SK-N-SH (cell line): ENCODE results near the gene CENPP. TPM values are rescaled to one million over a fixed set of nuclear protein-coding genes. Genes with fewer than 3 reads are reported as not detected.

Experiments
- CTCF ChIA-PET: fragments of 300-600, 350-600 bp; formaldehyde crosslinking; extraction: SDS; loops from one replicate; lab custom pipeline; 2021; lab: Yijun Ruan, JAX
- POLR2A ChIA-PET: fragments of 350-600 bp; sonication (Branson Sonifier 250); formaldehyde crosslinking; extraction: SDS; loops from one replicate; lab custom pipeline; 2020; ENCODE audit warnings: antibody characterized with exemption, inconsistent platforms; lab: Yijun Ruan, JAX
- DNase-seq: peaks from one replicate; pipeline ENCODE4 v3.0.0; 2012
- H2AFZ ChIP-seq: fragments of 200-600 bp; sonication (generic); 2 replicates; pipeline ENCODE4 v1.8.1; 2016; ENCODE audit warnings: antibody characterized with exemption, mild to moderate bottlenecking, low read depth
- H3F3A ChIP-seq: fragments of 200-600 bp; sonication (generic); replicated peaks from 2 replicates; pipeline ENCODE3; 2016; ENCODE audit warnings: antibody characterized with exemption, mild to moderate bottlenecking; ENCODE audit not compliant: insufficient read depth
- H3K27ac ChIP-seq, 2 experiments: fragments of 200-500 bp in 1 of 2; fragments of 200-600 bp in 1 of 2; sonication (Bioruptor generic) in 1 of 2; sonication (generic), shearing (Covaris generic) in 1 of 2; 2 replicates each; pipeline versions ENCODE4 v1.5.1 to v1.6.1; 2014 to 2016; ENCODE audit warnings: low read depth in 2 of 2, inconsistent platforms in 1 of 2, low read length in 1 of 2, mild to moderate bottlenecking in 1 of 2, mixed read lengths in 1 of 2
- H3K27me3 ChIP-seq: fragments of 200-600 bp; sonication (generic), shearing (Covaris generic); 2 replicates; pipeline ENCODE4 v1.6.1; 2016; ENCODE audit warnings: mixed run types; ENCODE audit not compliant: insufficient read depth
- H3K36me3 ChIP-seq, 2 experiments: fragments of 200-500 bp in 1 of 2; fragments of 200-600 bp in 1 of 2; sonication (Bioruptor generic) in 1 of 2; sonication (generic) in 1 of 2; replicated peaks in 1 of 2; 2 replicates each; pipeline versions ENCODE3 to v1.5.1; 2014 to 2016; ENCODE audit warnings: low read length in 1 of 2, mild to moderate bottlenecking in 1 of 2; ENCODE audit not compliant: insufficient read depth in 2 of 2, control insufficient read depth in 1 of 2
- H3K4me1 ChIP-seq, 2 experiments: fragments of 200-500 bp in 1 of 2; fragments of 200-600 bp in 1 of 2; sonication (Bioruptor generic) in 1 of 2; sonication (generic), shearing (Covaris generic) in 1 of 2; 2 replicates each; pipeline versions ENCODE4 v1.5.1 to v1.6.1; 2014 to 2016; ENCODE audit warnings: low read depth in 1 of 2, low read length in 1 of 2, mixed run types in 1 of 2; ENCODE audit not compliant: insufficient read depth in 2 of 2, control insufficient read depth in 1 of 2
- H3K4me2 ChIP-seq: fragments of 200-600 bp; sonication (generic), shearing (Covaris generic); 2 replicates; pipeline ENCODE4 v1.6.1; 2017; ENCODE audit warnings: mixed run types
- H3K4me3 ChIP-seq, 2 experiments: fragments of 200-500 bp in 1 of 2; fragments of 200-600 bp in 1 of 2; sonication (Bioruptor generic) in 1 of 2; sonication (generic), shearing (Covaris generic) in 1 of 2; 2 replicates each; pipeline versions ENCODE4 v1.5.1 to v1.8.1; 2014 to 2016; ENCODE audit warnings: low read depth in 2 of 2, inconsistent platforms in 1 of 2, low read length in 1 of 2, mild to moderate bottlenecking in 1 of 2, mixed read lengths in 1 of 2, moderate library complexity in 1 of 2
- H3K79me2 ChIP-seq: fragments of 200-600 bp; sonication (generic); 2 replicates; pipeline ENCODE4 v1.8.1; 2017; ENCODE audit warnings: mild to moderate bottlenecking; ENCODE audit not compliant: insufficient read depth
- H3K9ac ChIP-seq: fragments of 200-600 bp; sonication (generic); 2 replicates; pipeline ENCODE4 v1.6.1; 2017; ENCODE audit warnings: mixed run types
- H3K9me2 ChIP-seq: fragments of 200-600 bp; sonication (generic); 2 replicates; pipeline ENCODE4 v1.6.1; 2017; ENCODE audit warnings: mixed run types
- H3K9me3 ChIP-seq: fragments of 200-600 bp; sonication (generic); 2 replicates; pipeline ENCODE4 v1.6.1; 2017; ENCODE audit warnings: mixed run types, mild to moderate bottlenecking, moderate library complexity
- H4K20me1 ChIP-seq: fragments of 200-600 bp; sonication (generic); 2 replicates; pipeline ENCODE4 v1.6.1; 2017; ENCODE audit warnings: mild to moderate bottlenecking, mixed run types; ENCODE audit not compliant: insufficient read depth
- CHD2 ChIP-seq: fragments of 150-350 bp; IDR thresholded peaks from 2 replicates; pipeline ENCODE4 v1.6.1; 2018; ENCODE audit warnings: low read length; ENCODE audit not compliant: partially characterized antibody
- EP300 ChIP-seq, 2 experiments: IDR thresholded peaks; 2 replicates each; pipeline versions ENCODE4 v1.4.0 to v1.6.1; 2012; ENCODE audit warnings: borderline replicate concordance in 1 of 2, low read depth in 1 of 2, low read length in 1 of 2
- FOSL2 ChIP-seq: IDR thresholded peaks from 2 replicates; pipeline ENCODE4 v1.4.0; 2012; ENCODE audit warnings: low read depth, mild to moderate bottlenecking, moderate library complexity, borderline replicate concordance
- MXI1 ChIP-seq: IDR thresholded peaks from 2 replicates; pipeline ENCODE4 v1.6.1; 2012; ENCODE audit warnings: mild to moderate bottlenecking, low read depth, low read length, improper control_type of control experiment
- NRF1 ChIP-seq: IDR thresholded peaks from 2 replicates; pipeline ENCODE4 v1.6.1; 2012; ENCODE audit warnings: low read depth, mild to moderate bottlenecking, low read length
- RAD21 ChIP-seq: IDR thresholded peaks from 2 replicates; pipeline ENCODE4 v1.6.1; 2012; ENCODE audit warnings: mild to moderate bottlenecking, low read length
- RFX5 ChIP-seq: IDR thresholded peaks from 2 replicates; pipeline ENCODE4 v1.6.1; 2012; ENCODE audit warnings: mild to moderate bottlenecking, improper control_type of control experiment, low read length
- RXRA ChIP-seq: IDR thresholded peaks from 2 replicates; pipeline ENCODE4 v1.4.0; 2012; ENCODE audit warnings: low read depth, mild to moderate bottlenecking, borderline replicate concordance
- SIN3A ChIP-seq: IDR thresholded peaks from 2 replicates; pipeline ENCODE4 v1.6.1; 2012; ENCODE audit warnings: low read depth, mild to moderate bottlenecking, low read length, moderate library complexity, borderline replicate concordance
- SMC3 ChIP-seq: IDR thresholded peaks from 2 replicates; pipeline ENCODE4 v1.6.1; 2012; ENCODE audit warnings: low read depth, low read length, improper control_type of control experiment
- TCF12 ChIP-seq: IDR thresholded peaks from 2 replicates; pipeline ENCODE4 v1.4.0; 2012
- WGBS: methylation state at CpG from one replicate; pipeline ENCODE4 v1.1.6; 2017; ENCODE audit warnings: low lambda C conversion rate; 5-methylcytosine and 5-hydroxymethylcytosine counted together
- polyA plus RNA-seq, 3 experiments: library from polyadenylated mRNA; depleted of rRNA; stranded (reverse); fragments of >200 nt; gene quantifications; 2 replicates each; pipeline ENCODE4 v1.2.3, GENCODE V29; 2012
- TF ChIP-seq, protein P1 (sequence below): fragments of 200-600 bp; sonication (generic); IDR thresholded peaks from 2 replicates; pipeline ENCODE4 v1.6.1; 2017; ENCODE audit warnings: antibody characterized with exemption, mild to moderate bottlenecking, moderate library complexity
- TF ChIP-seq, protein P2 (sequence below): IDR thresholded peaks from 2 replicates; pipeline ENCODE4 v1.4.0; 2012; ENCODE audit warnings: low read depth, borderline replicate concordance
- TF ChIP-seq, protein P3 (sequence below): IDR thresholded peaks from 2 replicates; pipeline ENCODE4 v1.4.0; 2012; ENCODE audit warnings: low read depth
- TF ChIP-seq, protein P4 (sequence below): IDR thresholded peaks from 2 replicates; pipeline ENCODE4 v1.6.1; 2012; ENCODE audit warnings: mild to moderate bottlenecking, low read depth, low read length, moderate library complexity

The CENPP gene
- polyA plus RNA-seq, 1 of the 3 experiments (the other 2 are of a cell fraction) = 1.3 TPM

DNA sequence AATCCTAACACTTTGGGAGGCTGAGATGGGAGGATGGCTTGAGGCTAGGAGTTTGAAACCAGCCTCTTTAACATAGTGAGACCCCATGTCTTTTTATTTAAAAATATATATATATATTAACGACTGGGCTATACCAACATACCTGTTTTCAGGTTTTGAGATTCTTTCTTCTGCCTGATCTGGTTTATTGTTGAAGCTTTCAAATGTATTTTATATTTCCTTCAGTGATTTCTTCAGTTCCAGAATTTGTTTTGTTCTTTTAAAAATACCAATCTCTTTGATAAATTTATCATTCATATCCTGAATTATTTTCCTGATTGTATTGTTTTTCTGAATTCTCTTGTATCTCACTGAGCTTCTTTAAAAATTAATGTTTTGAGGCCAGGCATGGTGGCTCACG is 47.4 kb downstream of the CENPP start:
- 91% methylated on average over 2 of the region's 2 CpGs for WGBS
- no peak overlapping the region for H3K4me2 ChIP-seq
- no peaks in the 10 kb centered on the region for H3F3A ChIP-seq
- ChIA-PET CTCF (no interaction called here), POLR2A (no interaction called here)
- no peak overlapping the region for H3K9ac ChIP-seq
- no peaks in the 10 kb centered on the region for H4K20me1 ChIP-seq
- TF ChIP-seq FOSL2 (no peak), RXRA (no peak), CHD2 (no peak), SMC3 (no peak), TCF12 (no peak), RAD21 (no peak), RFX5 (no peak), NRF1 (no peak), MXI1 (no peak)
- TF ChIP-seq, protein P1, sequence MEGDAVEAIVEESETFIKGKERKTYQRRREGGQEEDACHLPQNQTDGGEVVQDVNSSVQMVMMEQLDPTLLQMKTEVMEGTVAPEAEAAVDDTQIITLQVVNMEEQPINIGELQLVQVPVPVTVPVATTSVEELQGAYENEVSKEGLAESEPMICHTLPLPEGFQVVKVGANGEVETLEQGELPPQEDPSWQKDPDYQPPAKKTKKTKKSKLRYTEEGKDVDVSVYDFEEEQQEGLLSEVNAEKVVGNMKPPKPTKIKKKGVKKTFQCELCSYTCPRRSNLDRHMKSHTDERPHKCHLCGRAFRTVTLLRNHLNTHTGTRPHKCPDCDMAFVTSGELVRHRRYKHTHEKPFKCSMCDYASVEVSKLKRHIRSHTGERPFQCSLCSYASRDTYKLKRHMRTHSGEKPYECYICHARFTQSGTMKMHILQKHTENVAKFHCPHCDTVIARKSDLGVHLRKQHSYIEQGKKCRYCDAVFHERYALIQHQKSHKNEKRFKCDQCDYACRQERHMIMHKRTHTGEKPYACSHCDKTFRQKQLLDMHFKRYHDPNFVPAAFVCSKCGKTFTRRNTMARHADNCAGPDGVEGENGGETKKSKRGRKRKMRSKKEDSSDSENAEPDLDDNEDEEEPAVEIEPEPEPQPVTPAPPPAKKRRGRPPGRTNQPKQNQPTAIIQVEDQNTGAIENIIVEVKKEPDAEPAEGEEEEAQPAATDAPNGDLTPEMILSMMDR = no peak
- TF ChIP-seq, protein P2, sequence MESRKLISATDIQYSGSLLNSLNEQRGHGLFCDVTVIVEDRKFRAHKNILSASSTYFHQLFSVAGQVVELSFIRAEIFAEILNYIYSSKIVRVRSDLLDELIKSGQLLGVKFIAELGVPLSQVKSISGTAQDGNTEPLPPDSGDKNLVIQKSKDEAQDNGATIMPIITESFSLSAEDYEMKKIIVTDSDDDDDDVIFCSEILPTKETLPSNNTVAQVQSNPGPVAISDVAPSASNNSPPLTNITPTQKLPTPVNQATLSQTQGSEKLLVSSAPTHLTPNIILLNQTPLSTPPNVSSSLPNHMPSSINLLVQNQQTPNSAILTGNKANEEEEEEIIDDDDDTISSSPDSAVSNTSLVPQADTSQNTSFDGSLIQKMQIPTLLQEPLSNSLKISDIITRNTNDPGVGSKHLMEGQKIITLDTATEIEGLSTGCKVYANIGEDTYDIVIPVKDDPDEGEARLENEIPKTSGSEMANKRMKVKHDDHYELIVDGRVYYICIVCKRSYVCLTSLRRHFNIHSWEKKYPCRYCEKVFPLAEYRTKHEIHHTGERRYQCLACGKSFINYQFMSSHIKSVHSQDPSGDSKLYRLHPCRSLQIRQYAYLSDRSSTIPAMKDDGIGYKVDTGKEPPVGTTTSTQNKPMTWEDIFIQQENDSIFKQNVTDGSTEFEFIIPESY = no peak
- TF ChIP-seq, protein P3, sequence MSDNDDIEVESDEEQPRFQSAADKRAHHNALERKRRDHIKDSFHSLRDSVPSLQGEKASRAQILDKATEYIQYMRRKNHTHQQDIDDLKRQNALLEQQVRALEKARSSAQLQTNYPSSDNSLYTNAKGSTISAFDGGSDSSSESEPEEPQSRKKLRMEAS = no peak
- DNase-seq = no peak
- H3K9me2 ChIP-seq = 0 out of 2 replicates have a peak, but pooled peaks cover 3% of the 10 kb centered on the region
- no peak overlapping the region for H3K27ac ChIP-seq
- no peaks in the 10 kb centered on the region for H3K79me2 ChIP-seq
- no peaks in the 10 kb centered on the region for H3K4me1 ChIP-seq
- H3K9me3 ChIP-seq = peaks cover 18% of the 10 kb centered on the region
- H3K36me3 ChIP-seq = peaks cover 0 to 4% of the 10 kb centered on the region in 2 experiments
- H2AFZ ChIP-seq = no peak overlapping the region
- H3K4me3 ChIP-seq = no peak overlapping the region
- no peaks in the 10 kb centered on the region for H3K27me3 ChIP-seq

DNA sequence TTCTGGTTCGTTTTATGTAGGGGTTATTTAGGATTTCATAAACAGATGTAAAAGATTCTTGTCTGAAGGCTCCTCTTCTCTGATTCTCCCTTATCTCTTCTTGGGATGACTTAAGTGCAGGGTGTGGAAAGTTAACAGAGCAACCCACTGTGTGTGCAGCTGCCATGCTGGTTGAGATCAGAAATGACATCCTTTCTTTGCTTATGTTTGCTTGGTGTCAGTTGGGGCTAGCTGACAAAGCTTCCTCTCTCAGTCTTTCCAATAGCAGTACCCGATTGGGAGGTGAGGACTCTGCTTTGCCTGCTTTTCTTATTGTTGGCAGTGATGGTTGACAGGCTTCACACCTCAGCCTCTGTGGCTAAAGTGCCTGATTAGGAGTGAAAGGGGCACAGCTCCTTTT is 52.1 kb downstream of the CENPP start:
- no peaks in the 10 kb centered on the region for H3K27me3 ChIP-seq
- ChIA-PET CTCF (no interaction called here), POLR2A (no interaction called here)
- H3K9me3 ChIP-seq = peaks cover 18% of the 10 kb centered on the region
- WGBS = 68% methylated on average over 2 of the region's 2 CpGs
- H3K4me1 ChIP-seq = peaks cover 2 to 18% of the 10 kb centered on the region in 2 experiments; a peak in 3 of 4 replicates
- TF ChIP-seq, protein P3 = no peak
- TF ChIP-seq SIN3A (no peak), EP300 (IDR thresholded peaks at IDR 0.05; ENCODE audit: borderline replicate concordance in 1 of 2, low read depth in 1 of 2, low read length in 1 of 2) (no peak)
- TF ChIP-seq, protein P4, sequence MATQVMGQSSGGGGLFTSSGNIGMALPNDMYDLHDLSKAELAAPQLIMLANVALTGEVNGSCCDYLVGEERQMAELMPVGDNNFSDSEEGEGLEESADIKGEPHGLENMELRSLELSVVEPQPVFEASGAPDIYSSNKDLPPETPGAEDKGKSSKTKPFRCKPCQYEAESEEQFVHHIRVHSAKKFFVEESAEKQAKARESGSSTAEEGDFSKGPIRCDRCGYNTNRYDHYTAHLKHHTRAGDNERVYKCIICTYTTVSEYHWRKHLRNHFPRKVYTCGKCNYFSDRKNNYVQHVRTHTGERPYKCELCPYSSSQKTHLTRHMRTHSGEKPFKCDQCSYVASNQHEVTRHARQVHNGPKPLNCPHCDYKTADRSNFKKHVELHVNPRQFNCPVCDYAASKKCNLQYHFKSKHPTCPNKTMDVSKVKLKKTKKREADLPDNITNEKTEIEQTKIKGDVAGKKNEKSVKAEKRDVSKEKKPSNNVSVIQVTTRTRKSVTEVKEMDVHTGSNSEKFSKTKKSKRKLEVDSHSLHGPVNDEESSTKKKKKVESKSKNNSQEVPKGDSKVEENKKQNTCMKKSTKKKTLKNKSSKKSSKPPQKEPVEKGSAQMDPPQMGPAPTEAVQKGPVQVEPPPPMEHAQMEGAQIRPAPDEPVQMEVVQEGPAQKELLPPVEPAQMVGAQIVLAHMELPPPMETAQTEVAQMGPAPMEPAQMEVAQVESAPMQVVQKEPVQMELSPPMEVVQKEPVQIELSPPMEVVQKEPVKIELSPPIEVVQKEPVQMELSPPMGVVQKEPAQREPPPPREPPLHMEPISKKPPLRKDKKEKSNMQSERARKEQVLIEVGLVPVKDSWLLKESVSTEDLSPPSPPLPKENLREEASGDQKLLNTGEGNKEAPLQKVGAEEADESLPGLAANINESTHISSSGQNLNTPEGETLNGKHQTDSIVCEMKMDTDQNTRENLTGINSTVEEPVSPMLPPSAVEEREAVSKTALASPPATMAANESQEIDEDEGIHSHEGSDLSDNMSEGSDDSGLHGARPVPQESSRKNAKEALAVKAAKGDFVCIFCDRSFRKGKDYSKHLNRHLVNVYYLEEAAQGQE = no peak
- no peaks in the 10 kb centered on the region for H4K20me1 ChIP-seq
- H3K36me3 ChIP-seq = no peaks in the 10 kb centered on the region
- H2AFZ ChIP-seq = no peak overlapping the region
- H3K27ac ChIP-seq = no peak overlapping the region
- H3K9ac ChIP-seq = no peak overlapping the region
- no peaks in the 10 kb centered on the region for H3K79me2 ChIP-seq
- DNase-seq = no peak
- no peak overlapping the region for H3K4me2 ChIP-seq
- H3F3A ChIP-seq = peaks cover 17% of the 10 kb centered on the region
- no peak overlapping the region for H3K4me3 ChIP-seq
- H3K9me2 ChIP-seq = no peaks in the 10 kb centered on the region
